K562 (cell line): Measurements from ENCODE around the gene KRT71. TPM values are rescaled to one million over a fixed set of nuclear protein-coding genes. Genes with fewer than 3 reads are reported as not detected.

ENCODE experiments used
- polyA plus RNA-seq, 8 experiments: library from polyadenylated mRNA; depleted of rRNA in 4 of 8; stranded (reverse) in 5 of 8; unstranded in 3 of 8; fragments of >200 nt; fragmentation: Nextera tagmentation in 2 of 8; fragmentation: Illumina TruSeq in 1 of 8; extraction: Ambion mirVana in 2 of 8; extraction: Trizol in 1 of 8; gene quantifications; 2 replicates each; pipeline versions ENCODE4 v1.2.1 to v1.2.3, GENCODE V29; 2011 to 2014; ENCODE audit warnings: inconsistent platforms in 1 of 8, missing spikeins in 1 of 8
- total RNA-seq, 7 experiments: library from RNA; depleted of rRNA in 6 of 7; stranded (reverse); fragments of >200 nt in 6 of 7; fragmentation: Illumina TruSeq in 2 of 7; extraction: Trizol in 2 of 7; gene quantifications; 2 replicates each; pipeline versions ENCODE4 v1.2.1 to v1.2.3, GENCODE V29; 2011 to 2021; ENCODE audit warnings: low replicate concordance in 1 of 7

Gene KRT71
- total and polyA plus RNA-seq, 9 of the 15 experiments (the other 6 are each of a cell fraction or from before 2014, with no cell fraction given): not detected

Other genes with a start within 250 kb of the KRT71 start
Only the 7 nearest of the 17 such genes appear.
- gene KRT6C, start 79.3 kb downstream of the KRT71 start, total RNA-seq (2014; rRNA removed): not detected in 2 replicates
- gene KRT6C, start 79.3 kb downstream of the KRT71 start, total RNA-seq (2014; rRNA removed; fragmentation: Illumina TruSeq; extraction: Trizol): not detected in 2 replicates
- gene KRT6C, start 79.3 kb downstream of the KRT71 start, total RNA-seq (2015; rRNA removed; fragmentation: Illumina TruSeq; extraction: Trizol): not detected in 2 replicates
- gene KRT6C, start 79.3 kb downstream of the KRT71 start, total RNA-seq (2021): not detected in 2 replicates
- gene KRT6C, start 79.3 kb downstream of the KRT71 start, polyA plus RNA-seq (2011; rRNA removed): not detected in 2 replicates
- gene KRT6C, start 79.3 kb downstream of the KRT71 start, polyA plus RNA-seq (2014; fragmentation: Illumina TruSeq; extraction: Trizol): not detected in 2 replicates
- gene KRT6C, start 79.3 kb downstream of the KRT71 start, polyA plus RNA-seq (2014; fragmentation: Nextera tagmentation; extraction: Ambion mirVana): not detected
- gene KRT6C, start 79.3 kb downstream of the KRT71 start, polyA plus RNA-seq (2014; rRNA removed): not detected in 2 replicates
- gene KRT6A, start 59.9 kb downstream of the KRT71 start, total RNA-seq (2014; rRNA removed): not detected in 2 replicates
- gene KRT6A, start 59.9 kb downstream of the KRT71 start, total RNA-seq (2014; rRNA removed; fragmentation: Illumina TruSeq; extraction: Trizol): not detected in 2 replicates
- gene KRT6A, start 59.9 kb downstream of the KRT71 start, total RNA-seq (2015; rRNA removed; fragmentation: Illumina TruSeq; extraction: Trizol): not detected in 2 replicates
- not detected in 2 replicates for gene KRT6A, start 59.9 kb downstream of the KRT71 start, total RNA-seq (2021)
- 0.26 TPM in 1 of 2 replicates, not detected in the other for gene KRT6A, start 59.9 kb downstream of the KRT71 start, polyA plus RNA-seq (2011; rRNA removed)
- gene KRT6A, start 59.9 kb downstream of the KRT71 start, polyA plus RNA-seq (2014; fragmentation: Illumina TruSeq; extraction: Trizol): not detected in 2 replicates
- not detected for gene KRT6A, start 59.9 kb downstream of the KRT71 start, polyA plus RNA-seq (2014; fragmentation: Nextera tagmentation; extraction: Ambion mirVana)
- gene KRT6A, start 59.9 kb downstream of the KRT71 start, polyA plus RNA-seq (2014; rRNA removed): not detected in 2 replicates
- gene KRT5, start 32.8 kb downstream of the KRT71 start, total RNA-seq (2014; rRNA removed): not detected in 2 replicates
- not detected in 2 replicates for gene KRT5, start 32.8 kb downstream of the KRT71 start, total RNA-seq (2014; rRNA removed; fragmentation: Illumina TruSeq; extraction: Trizol)
- gene KRT5, start 32.8 kb downstream of the KRT71 start, total RNA-seq (2015; rRNA removed; fragmentation: Illumina TruSeq; extraction: Trizol): not detected in 2 replicates
- gene KRT5, start 32.8 kb downstream of the KRT71 start, total RNA-seq (2021): not detected in 2 replicates
- gene KRT5, start 32.8 kb downstream of the KRT71 start, polyA plus RNA-seq (2011; rRNA removed): 0.12 and 0.32 TPM in 2 replicates
- gene KRT5, start 32.8 kb downstream of the KRT71 start, polyA plus RNA-seq (2014; fragmentation: Illumina TruSeq; extraction: Trizol): not detected in 2 replicates
- gene KRT5, start 32.8 kb downstream of the KRT71 start, polyA plus RNA-seq (2014; fragmentation: Nextera tagmentation; extraction: Ambion mirVana): not detected
- gene KRT5, start 32.8 kb downstream of the KRT71 start, polyA plus RNA-seq (2014; rRNA removed): not detected in 2 replicates
- not detected in 2 replicates for gene KRT74, start 20.7 kb upstream of the KRT71 start, total RNA-seq (2014; rRNA removed)
- not detected in 2 replicates for gene KRT74, start 20.7 kb upstream of the KRT71 start, total RNA-seq (2014; rRNA removed; fragmentation: Illumina TruSeq; extraction: Trizol)
- not detected in 2 replicates for gene KRT74, start 20.7 kb upstream of the KRT71 start, total RNA-seq (2015; rRNA removed; fragmentation: Illumina TruSeq; extraction: Trizol)
- not detected in 2 replicates for gene KRT74, start 20.7 kb upstream of the KRT71 start, total RNA-seq (2021)
- gene KRT74, start 20.7 kb upstream of the KRT71 start, polyA plus RNA-seq (2011; rRNA removed): not detected in 2 replicates
- gene KRT74, start 20.7 kb upstream of the KRT71 start, polyA plus RNA-seq (2014; fragmentation: Illumina TruSeq; extraction: Trizol): not detected in 2 replicates
- not detected for gene KRT74, start 20.7 kb upstream of the KRT71 start, polyA plus RNA-seq (2014; fragmentation: Nextera tagmentation; extraction: Ambion mirVana)
- not detected in 2 replicates for gene KRT74, start 20.7 kb upstream of the KRT71 start, polyA plus RNA-seq (2014; rRNA removed)
- gene KRT72, start 48.3 kb upstream of the KRT71 start, total RNA-seq (2014; rRNA removed): not detected in 2 replicates
- gene KRT72, start 48.3 kb upstream of the KRT71 start, total RNA-seq (2014; rRNA removed; fragmentation: Illumina TruSeq; extraction: Trizol): not detected in 2 replicates
- gene KRT72, start 48.3 kb upstream of the KRT71 start, total RNA-seq (2015; rRNA removed; fragmentation: Illumina TruSeq; extraction: Trizol): not detected in 2 replicates
- 0.09 TPM in 1 of 2 replicates, not detected in the other for gene KRT72, start 48.3 kb upstream of the KRT71 start, total RNA-seq (2021)
- gene KRT72, start 48.3 kb upstream of the KRT71 start, polyA plus RNA-seq (2011; rRNA removed): not detected in 2 replicates
- not detected in 2 replicates for gene KRT72, start 48.3 kb upstream of the KRT71 start, polyA plus RNA-seq (2014; fragmentation: Illumina TruSeq; extraction: Trizol)
- gene KRT72, start 48.3 kb upstream of the KRT71 start, polyA plus RNA-seq (2014; fragmentation: Nextera tagmentation; extraction: Ambion mirVana): not detected
- gene KRT72, start 48.3 kb upstream of the KRT71 start, polyA plus RNA-seq (2014; rRNA removed): not detected in 2 replicates
- gene KRT73, start 65.4 kb upstream of the KRT71 start, total RNA-seq (2014; rRNA removed): 0.14 TPM in 1 of 2 replicates, not detected in the other
- gene KRT73, start 65.4 kb upstream of the KRT71 start, total RNA-seq (2014; rRNA removed; fragmentation: Illumina TruSeq; extraction: Trizol): not detected in 2 replicates
- gene KRT73, start 65.4 kb upstream of the KRT71 start, total RNA-seq (2015; rRNA removed; fragmentation: Illumina TruSeq; extraction: Trizol): 0.11 and 0.18 TPM in 2 replicates
- gene KRT73, start 65.4 kb upstream of the KRT71 start, total RNA-seq (2021): not detected in 2 replicates
- not detected in 2 replicates for gene KRT73, start 65.4 kb upstream of the KRT71 start, polyA plus RNA-seq (2011; rRNA removed)
- gene KRT73, start 65.4 kb upstream of the KRT71 start, polyA plus RNA-seq (2014; fragmentation: Illumina TruSeq; extraction: Trizol): 0.09 TPM in 1 of 2 replicates, not detected in the other
- not detected for gene KRT73, start 65.4 kb upstream of the KRT71 start, polyA plus RNA-seq (2014; fragmentation: Nextera tagmentation; extraction: Ambion mirVana)
- 0.13 TPM in 1 of 2 replicates, not detected in the other for gene KRT73, start 65.4 kb upstream of the KRT71 start, polyA plus RNA-seq (2014; rRNA removed)
- 0.04 TPM in 1 of 2 replicates, not detected in the other for gene KRT2, start 99.1 kb upstream of the KRT71 start, total RNA-seq (2014; rRNA removed)
- gene KRT2, start 99.1 kb upstream of the KRT71 start, total RNA-seq (2014; rRNA removed; fragmentation: Illumina TruSeq; extraction: Trizol): 0.04 and 0.10 TPM in 2 replicates
- gene KRT2, start 99.1 kb upstream of the KRT71 start, total RNA-seq (2015; rRNA removed; fragmentation: Illumina TruSeq; extraction: Trizol): 0.60 and 0.69 TPM in 2 replicates
- gene KRT2, start 99.1 kb upstream of the KRT71 start, total RNA-seq (2021): 0.11 TPM in 1 of 2 replicates, not detected in the other
- 0.03 and 0.04 TPM in 2 replicates for gene KRT2, start 99.1 kb upstream of the KRT71 start, polyA plus RNA-seq (2011; rRNA removed)
- gene KRT2, start 99.1 kb upstream of the KRT71 start, polyA plus RNA-seq (2014; fragmentation: Illumina TruSeq; extraction: Trizol): 0.06 TPM in 1 of 2 replicates, not detected in the other
- gene KRT2, start 99.1 kb upstream of the KRT71 start, polyA plus RNA-seq (2014; fragmentation: Nextera tagmentation; extraction: Ambion mirVana): under 1 TPM; 0.07 to 0.10 TPM
- 0.17 TPM in 1 of 2 replicates, not detected in the other for gene KRT2, start 99.1 kb upstream of the KRT71 start, polyA plus RNA-seq (2014; rRNA removed)